Measurements from ENCODE around the gene PSORS1C2.

DNA sequence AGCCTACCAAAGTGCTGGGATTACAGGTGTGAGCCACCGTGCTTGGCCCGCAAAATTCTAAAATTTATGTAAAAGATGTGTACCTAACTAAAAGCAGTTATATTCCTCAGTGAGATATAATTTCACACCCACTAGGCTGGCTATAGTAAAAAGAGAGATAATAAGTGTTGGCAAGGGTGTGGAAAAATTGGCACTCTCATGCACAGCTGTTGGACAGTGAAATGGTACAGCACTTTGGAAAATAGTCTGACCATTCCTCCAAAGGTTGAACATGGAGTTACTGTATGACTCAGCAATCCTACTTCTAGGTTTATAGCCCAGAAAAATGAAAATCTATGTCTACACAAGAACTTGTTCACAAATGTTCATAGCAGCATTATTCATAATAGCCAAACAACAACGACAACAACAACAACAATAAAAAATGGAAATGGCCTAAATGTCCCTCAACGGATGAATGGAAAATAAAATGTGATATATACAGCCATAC, 40.4 kb downstream of the PSORS1C2 start:
- TF ChIP-seq, protein P1, sequence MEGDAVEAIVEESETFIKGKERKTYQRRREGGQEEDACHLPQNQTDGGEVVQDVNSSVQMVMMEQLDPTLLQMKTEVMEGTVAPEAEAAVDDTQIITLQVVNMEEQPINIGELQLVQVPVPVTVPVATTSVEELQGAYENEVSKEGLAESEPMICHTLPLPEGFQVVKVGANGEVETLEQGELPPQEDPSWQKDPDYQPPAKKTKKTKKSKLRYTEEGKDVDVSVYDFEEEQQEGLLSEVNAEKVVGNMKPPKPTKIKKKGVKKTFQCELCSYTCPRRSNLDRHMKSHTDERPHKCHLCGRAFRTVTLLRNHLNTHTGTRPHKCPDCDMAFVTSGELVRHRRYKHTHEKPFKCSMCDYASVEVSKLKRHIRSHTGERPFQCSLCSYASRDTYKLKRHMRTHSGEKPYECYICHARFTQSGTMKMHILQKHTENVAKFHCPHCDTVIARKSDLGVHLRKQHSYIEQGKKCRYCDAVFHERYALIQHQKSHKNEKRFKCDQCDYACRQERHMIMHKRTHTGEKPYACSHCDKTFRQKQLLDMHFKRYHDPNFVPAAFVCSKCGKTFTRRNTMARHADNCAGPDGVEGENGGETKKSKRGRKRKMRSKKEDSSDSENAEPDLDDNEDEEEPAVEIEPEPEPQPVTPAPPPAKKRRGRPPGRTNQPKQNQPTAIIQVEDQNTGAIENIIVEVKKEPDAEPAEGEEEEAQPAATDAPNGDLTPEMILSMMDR (IDR thresholded peaks at IDR 0.05): no peak
- no peak for TF ChIP-seq POLR2A (IDR thresholded peaks at IDR 0.05)

All from breast epithelium (tissue), 3 donors.